T-helper 1 cell (primary cell): ENCODE measurements around the gene MMP12.

Experiments used
- DNase-seq, 5 donors: peaks; one replicate each; pipeline ENCODE4 v3.0.0-alpha.2; 2012 to 2020

MMP12 gene

GRCh38 chr11:102849311-102849710, 25.5 kb downstream of the MMP12 start:
- no peak for DNase-seq

- DNase-seq = no peak
Measured at GRCh38 chr11:102846292-102846691, 28.5 kb downstream of the MMP12 start.

GRCh38 chr11:102843489-102843888, 31.3 kb downstream of the MMP12 start, which contains the start of gene MMP3:
Gene MMP3, minus strand, starts transcription at chr11:102843609. Its CDS starts 63 bp downstream, at chr11:102843546.
- DNase-seq = no peak

- no peak for DNase-seq
Measured at GRCh38 chr11:102842930-102843329, 31.9 kb downstream of the MMP12 start.

GRCh38 chr11:102840018-102840417, 34.8 kb downstream of the MMP12 start:
- no peak for DNase-seq

GRCh38 chr11:102837646-102838045, 37.1 kb downstream of the MMP12 start:
- DNase-seq = no peak

GRCh38 chr11:102837156-102837555, 37.6 kb downstream of the MMP12 start:
- DNase-seq = no peak

GRCh38 chr11:102836290-102836875, 38.4 kb downstream of the MMP12 start:
- no peak for DNase-seq

GRCh38 chr11:102833731-102834130, 41.1 kb downstream of the MMP12 start:
- no peak for DNase-seq

GRCh38 chr11:102832612-102833011, 42.2 kb downstream of the MMP12 start:
- DNase-seq = no peak

GRCh38 chr11:102831489-102832440, 43.0 kb downstream of the MMP12 start:
- DNase-seq = peak in 1 of 5 donors; percentile 22

GRCh38 chr11:102831128-102831488, 43.7 kb downstream of the MMP12 start:
- no peak for DNase-seq

GRCh38 chr11:102830001-102830727, 44.6 kb downstream of the MMP12 start:
- DNase-seq = no peak

GRCh38 chr11:102829316-102830000, 45.3 kb downstream of the MMP12 start:
- no peak for DNase-seq

GRCh38 chr11:102824556-102824955, 50.2 kb downstream of the MMP12 start:
- no peak for DNase-seq

GRCh38 chr11:102819491-102819890, 55.3 kb downstream of the MMP12 start:
- DNase-seq = no peak

GRCh38 chr11:102813484-102813883, 61.3 kb downstream of the MMP12 start:
- DNase-seq = no peak
